Suprapubic skin (tissue), 4 donors: ENCODE results near the gene GARNL3. TPM values are rescaled to one million over a fixed set of nuclear protein-coding genes. Genes with fewer than 3 reads are reported as not detected.
A peak's percentile ranks its signal among the peaks of the same experiment; 100 is the strongest.

Source experiments
- DNase-seq, 2 donors: peaks; one replicate each; pipeline ENCODE4 v3.0.0-alpha.2; 2019; ENCODE audit warnings: low spot score in 2 of 2
- H3K27ac ChIP-seq: fragments of 200-600 bp; sonication (generic); one replicate; pipeline ENCODE4 v1.5.1; 2019
- H3K27me3 ChIP-seq: fragments of 200-600 bp; sonication (generic); one replicate; pipeline ENCODE4 v1.5.1; 2019
- H3K36me3 ChIP-seq: fragments of 200-600 bp; sonication (generic); one replicate; pipeline ENCODE4 v1.5.1; 2019
- H3K4me1 ChIP-seq: fragments of 200-600 bp; sonication (generic); one replicate; pipeline ENCODE4 v1.5.1; 2019
- H3K4me3 ChIP-seq: fragments of 200-600 bp; sonication (generic); one replicate; pipeline ENCODE4 v1.5.1; 2019; ENCODE audit warnings: mild to moderate bottlenecking
- H3K9me3 ChIP-seq: fragments of 200-600 bp; sonication (generic); one replicate; pipeline ENCODE4 v1.5.1; 2019
- EP300 ChIP-seq: sonication (generic); formaldehyde crosslinking; IDR thresholded peaks from one replicate; pipeline ENCODE4 v1.6.1; 2017; ENCODE audit warnings: antibody characterized with exemption
- POLR2A ChIP-seq, 2 donors: fragments of 450-650 bp; IDR thresholded peaks; one replicate each; pipeline ENCODE4 v1.6.1; 2017; ENCODE audit warnings: antibody characterized with exemption in 2 of 2, mild to moderate bottlenecking in 2 of 2, moderate library complexity in 2 of 2
- POLR2AphosphoS5 ChIP-seq, 3 donors: sonication (generic); formaldehyde crosslinking; IDR thresholded peaks; one replicate each; pipeline ENCODE4 v1.6.1; 2017; ENCODE audit warnings: antibody characterized with exemption in 3 of 3
- WGBS: methylation state at CpG from one replicate; pipeline ENCODE4 v1.1.5; 2018; 5-methylcytosine and 5-hydroxymethylcytosine counted together
- total RNA-seq, 4 donors: library from RNA; depleted of rRNA; stranded (reverse); fragments of >200 nt; gene quantifications; one replicate each; pipeline ENCODE4 v1.1.0, GENCODE V29; 2016
- TF ChIP-seq, protein P1 (sequence below), 2 donors: fragments of 200-600 bp in 1 of 2; fragments of 450-650 bp in 1 of 2; sonication (generic) in 1 of 2; IDR thresholded peaks; one replicate each; pipeline ENCODE4 v1.5.1; 2016 to 2019; ENCODE audit warnings: antibody characterized with exemption in 2 of 2, mild to moderate bottlenecking in 1 of 2, moderate library complexity in 1 of 2

The GARNL3 gene
- total RNA-seq, 4 donors from 2014 or later, result 12.5 to 23.3 (median 18.4) TPM

DNA sequence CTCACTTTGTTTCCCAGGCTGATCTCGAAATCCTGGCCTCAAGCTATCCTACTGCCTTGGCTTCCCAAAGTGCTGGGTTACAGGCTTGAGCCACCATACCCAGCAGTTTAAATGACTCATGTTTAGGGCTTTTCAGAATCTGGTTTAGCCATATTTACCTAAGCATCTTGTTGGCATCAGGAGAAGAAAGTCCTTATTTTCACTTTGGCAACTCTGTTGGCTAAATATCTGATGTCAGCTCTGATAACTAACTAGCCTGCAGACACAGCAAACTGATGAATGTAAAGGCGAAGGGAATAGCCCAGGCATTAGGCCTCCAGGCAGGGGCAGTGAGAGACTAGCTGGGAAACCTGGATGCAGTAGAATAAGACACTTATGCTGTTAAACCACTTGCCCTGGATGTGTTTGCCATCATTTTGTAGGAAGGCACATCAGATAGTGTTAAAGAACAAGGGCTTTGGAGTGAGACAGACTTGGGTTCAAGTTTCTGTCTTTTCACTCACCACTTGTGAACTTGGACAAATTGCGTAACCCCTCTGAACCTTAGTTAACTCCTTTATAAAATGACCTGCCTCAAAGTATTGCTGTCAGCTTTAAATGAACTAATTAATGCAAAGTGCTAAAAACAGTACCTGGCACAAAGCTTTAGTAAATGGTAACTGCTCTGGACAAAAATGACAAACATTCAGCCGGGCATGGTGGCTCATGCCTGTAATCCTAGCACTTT is 34.7 kb upstream of the GARNL3 start:
- WGBS, result 83% methylated on average over 4 of the region's 4 CpGs
- DNase-seq, result no peak
- Histone ChIP-seq H3K27me3 (no peaks in the 10 kb centered on the region), H3K27ac (no peak overlapping the region), H3K9me3 (no peaks in the 10 kb centered on the region), H3K4me3 (no peak overlapping the region), H3K36me3 (no peaks in the 10 kb centered on the region), H3K4me1 (peaks cover 34% of the 10 kb centered on the region)
- TF ChIP-seq EP300 (no peak), POLR2AphosphoS5 (IDR thresholded peaks at IDR 0.05) (no peak), POLR2A (IDR thresholded peaks at IDR 0.05) (no peak)
- TF ChIP-seq, protein P1, sequence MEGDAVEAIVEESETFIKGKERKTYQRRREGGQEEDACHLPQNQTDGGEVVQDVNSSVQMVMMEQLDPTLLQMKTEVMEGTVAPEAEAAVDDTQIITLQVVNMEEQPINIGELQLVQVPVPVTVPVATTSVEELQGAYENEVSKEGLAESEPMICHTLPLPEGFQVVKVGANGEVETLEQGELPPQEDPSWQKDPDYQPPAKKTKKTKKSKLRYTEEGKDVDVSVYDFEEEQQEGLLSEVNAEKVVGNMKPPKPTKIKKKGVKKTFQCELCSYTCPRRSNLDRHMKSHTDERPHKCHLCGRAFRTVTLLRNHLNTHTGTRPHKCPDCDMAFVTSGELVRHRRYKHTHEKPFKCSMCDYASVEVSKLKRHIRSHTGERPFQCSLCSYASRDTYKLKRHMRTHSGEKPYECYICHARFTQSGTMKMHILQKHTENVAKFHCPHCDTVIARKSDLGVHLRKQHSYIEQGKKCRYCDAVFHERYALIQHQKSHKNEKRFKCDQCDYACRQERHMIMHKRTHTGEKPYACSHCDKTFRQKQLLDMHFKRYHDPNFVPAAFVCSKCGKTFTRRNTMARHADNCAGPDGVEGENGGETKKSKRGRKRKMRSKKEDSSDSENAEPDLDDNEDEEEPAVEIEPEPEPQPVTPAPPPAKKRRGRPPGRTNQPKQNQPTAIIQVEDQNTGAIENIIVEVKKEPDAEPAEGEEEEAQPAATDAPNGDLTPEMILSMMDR (IDR thresholded peaks at IDR 0.05), result no peak

DNA sequence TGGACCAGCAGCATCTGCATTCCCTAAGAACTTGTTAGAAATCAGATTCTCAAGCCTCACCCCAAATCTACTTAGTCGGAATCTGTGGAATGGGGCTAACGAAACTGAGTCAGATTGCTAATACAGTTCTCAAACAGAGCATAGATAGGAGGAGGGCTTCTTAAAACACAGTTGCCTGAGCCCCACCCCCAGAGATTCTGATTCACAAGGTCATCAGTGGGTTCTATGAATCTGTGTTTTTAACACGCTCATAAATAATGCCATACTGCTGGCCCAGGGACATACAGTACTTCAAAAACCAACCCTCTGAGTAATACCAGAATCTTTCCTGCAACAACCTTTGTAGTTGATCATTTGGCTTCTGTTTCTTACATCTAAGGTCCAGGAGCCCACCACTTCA is 32.9 kb upstream of the GARNL3 start:
- DNase-seq, result no peak
- Histone ChIP-seq H3K27me3 (no peaks in the 10 kb centered on the region), H3K36me3 (no peaks in the 10 kb centered on the region), H3K4me1 (peaks cover 19% of the 10 kb centered on the region), H3K9me3 (no peaks in the 10 kb centered on the region), H3K27ac (no peak overlapping the region), H3K4me3 (no peak overlapping the region)
- 93% methylated on average over 3 of the region's 3 CpGs for WGBS
- no peak for TF ChIP-seq POLR2AphosphoS5 (IDR thresholded peaks at IDR 0.05)
- TF ChIP-seq EP300, result no peak
- TF ChIP-seq, protein P1 (IDR thresholded peaks at IDR 0.05), result no peak
- no peak for TF ChIP-seq POLR2A (IDR thresholded peaks at IDR 0.05)

DNA sequence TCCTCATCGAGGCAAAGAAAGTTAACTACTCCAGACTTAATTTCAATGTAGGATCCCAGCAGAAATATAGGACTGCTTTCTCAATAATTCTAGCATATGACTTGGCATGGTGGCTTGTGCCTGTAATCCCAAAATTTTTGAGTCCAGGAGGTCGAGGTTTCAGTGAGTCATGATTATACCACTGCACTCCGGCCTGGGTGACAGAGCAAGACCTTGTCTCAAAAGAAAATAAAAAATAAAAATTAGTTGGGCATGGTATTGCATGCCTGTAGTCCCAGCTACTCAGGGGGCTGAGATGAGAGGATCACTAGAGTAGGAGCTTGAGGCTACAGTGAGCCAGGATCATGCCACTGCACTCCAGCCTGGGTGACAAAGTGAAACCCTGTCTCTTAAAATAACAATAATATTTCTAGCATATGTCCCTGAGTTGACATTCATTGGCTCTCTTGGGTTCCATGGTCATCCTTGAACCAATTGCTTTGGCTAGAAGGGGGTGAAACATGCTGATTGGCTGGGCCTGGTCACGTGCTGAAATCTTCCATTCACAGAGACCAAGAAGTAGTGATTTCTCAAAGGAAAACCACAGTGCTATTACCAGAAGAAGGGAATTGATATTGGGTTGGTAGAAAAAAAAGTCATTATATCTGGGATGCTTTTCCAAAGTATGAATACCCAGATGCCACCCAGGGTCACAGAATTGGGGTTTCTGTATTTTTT is 31.6 kb upstream of the GARNL3 start:
- Histone ChIP-seq H3K36me3 (no peaks in the 10 kb centered on the region), H3K4me3 (no peak overlapping the region), H3K9me3 (no peaks in the 10 kb centered on the region), H3K27me3 (no peaks in the 10 kb centered on the region), H3K27ac (peak overlapping the region; percentile 24), H3K4me1 (peaks cover 19% of the 10 kb centered on the region)
- 54% methylated on average over 4 of the region's 4 CpGs for WGBS
- no peak for DNase-seq
- no peak for TF ChIP-seq EP300
- TF ChIP-seq, protein P1 (IDR thresholded peaks at IDR 0.05), result no peak
- TF ChIP-seq POLR2A (IDR thresholded peaks at IDR 0.05), result no peak
- no peak for TF ChIP-seq POLR2AphosphoS5 (IDR thresholded peaks at IDR 0.05)

DNA sequence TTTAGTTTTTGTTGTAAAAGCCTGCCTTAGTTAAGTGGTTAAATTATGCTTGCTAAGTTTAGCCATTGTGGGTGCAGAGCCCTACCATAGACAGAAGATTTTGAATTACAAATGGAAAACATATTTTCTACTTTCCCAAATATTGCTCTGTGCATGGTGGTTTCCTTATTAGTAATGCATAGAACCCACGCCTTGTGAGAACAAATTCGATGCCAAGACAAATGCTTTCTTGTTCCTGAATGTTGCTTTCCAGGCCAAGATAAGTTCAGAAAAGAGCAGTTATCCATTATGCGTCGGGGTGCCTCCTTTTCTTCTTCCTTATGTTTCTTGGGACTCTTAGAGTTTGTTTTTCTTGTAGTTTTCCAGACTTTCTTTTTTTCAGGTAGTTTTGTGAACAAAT is 31.0 kb upstream of the GARNL3 start:
- WGBS, result 25% methylated on average over 4 of the region's 4 CpGs
- H3K4me3 ChIP-seq, result no peak overlapping the region
- no peaks in the 10 kb centered on the region for H3K9me3 ChIP-seq
- TF ChIP-seq POLR2AphosphoS5 (IDR thresholded peaks at IDR 0.05) (no peak), EP300 (no peak), POLR2A (IDR thresholded peaks at IDR 0.05) (no peak)
- TF ChIP-seq, protein P1 (IDR thresholded peaks at IDR 0.05), result no peak
- H3K27ac ChIP-seq, result peak overlapping the region; percentile 31
- H3K36me3 ChIP-seq, result no peaks in the 10 kb centered on the region
- no peak for DNase-seq
- no peaks in the 10 kb centered on the region for H3K27me3 ChIP-seq
- H3K4me1 ChIP-seq, result peaks cover 19% of the 10 kb centered on the region

DNA sequence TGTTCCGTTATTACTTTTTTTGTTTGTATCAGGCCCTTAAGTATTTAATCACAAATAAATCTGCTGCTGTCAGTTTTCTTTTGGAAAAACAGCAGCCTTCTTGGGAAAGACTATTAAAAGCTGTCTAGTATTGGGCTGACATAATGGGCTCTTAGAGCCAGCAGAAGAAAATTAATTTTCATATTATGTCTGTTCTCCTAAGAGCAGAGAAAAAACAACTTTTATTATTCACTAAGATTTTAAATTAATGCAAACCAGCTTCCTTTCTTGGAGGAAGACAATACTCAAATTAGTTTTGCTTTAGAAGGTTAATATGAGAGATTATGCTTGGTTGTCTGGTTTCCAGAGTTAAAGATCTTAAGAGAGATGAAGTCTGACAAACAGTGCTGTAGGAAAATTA is 30.6 kb upstream of the GARNL3 start:
- WGBS, result 41% methylated on average over 1 of the region's 1 CpG
- no peak for DNase-seq
- TF ChIP-seq EP300 (no peak), POLR2A (IDR thresholded peaks at IDR 0.05) (no peak), POLR2AphosphoS5 (IDR thresholded peaks at IDR 0.05) (no peak)
- TF ChIP-seq, protein P1 (IDR thresholded peaks at IDR 0.05), result no peak
- H3K4me3 ChIP-seq, result no peak overlapping the region
- peak overlapping the region; percentile 31 for H3K27ac ChIP-seq
- H3K27me3 ChIP-seq, result no peaks in the 10 kb centered on the region
- H3K9me3 ChIP-seq, result no peaks in the 10 kb centered on the region
- peaks cover 19% of the 10 kb centered on the region for H3K4me1 ChIP-seq
- no peaks in the 10 kb centered on the region for H3K36me3 ChIP-seq
